H1 (cell line): ENCODE measurements around the gene MRPL52. TPM values are rescaled to one million over a fixed set of nuclear protein-coding genes. Genes with fewer than 3 reads are reported as not detected.
A peak's percentile ranks its signal among the peaks of the same experiment; 100 is the strongest.

Source experiments
- CTCF ChIA-PET: fragments of 300-600 bp; sonication (Branson Sonifier 250); formaldehyde crosslinking; loops from one replicate; lab custom pipeline; 2021; ENCODE audit not compliant: partially characterized antibody; lab: Charles Lee
- POLR2A ChIA-PET: fragments of 300-600 bp; sonication (Branson Sonifier 250); formaldehyde crosslinking; loops from one replicate; lab custom pipeline; 2021; ENCODE audit warnings: inconsistent platforms; ENCODE audit not compliant: partially characterized antibody; lab: Charles Lee
- DNase-seq, 2 experiments: peaks; one replicate each; pipeline versions ENCODE4 v3.0.0 to v3.0.0-alpha.2; 2010 to 2022; ENCODE audit warnings: low spot score in 2 of 2, low read depth in 1 of 2, mixed read lengths in 1 of 2
- FAIRE-seq: peaks from 2 replicates; lab custom pipeline; 2011; peaks lifted over from hg19 to GRCh38; lab: Jason Lieb, UNC
- H2AFZ ChIP-seq: 2 replicates; pipeline ENCODE4 v1.8.1; 2012; ENCODE audit warnings: low read length, inconsistent platforms
- H2AK5ac ChIP-seq: 2 replicates; pipeline ENCODE4 v1.6.1; 2013; ENCODE audit warnings: low read depth, low read length
- H2BK120ac ChIP-seq: replicated peaks from 2 replicates; pipeline ENCODE3; 2013; ENCODE audit warnings: low read depth, low read length, inconsistent platforms
- H2BK12ac ChIP-seq: 2 replicates; pipeline ENCODE4 v1.6.1; 2013; ENCODE audit warnings: low read depth, low read length
- H2BK15ac ChIP-seq: 2 replicates; pipeline ENCODE4 v1.6.1; 2013; ENCODE audit warnings: low read length
- H2BK20ac ChIP-seq: 2 replicates; pipeline ENCODE4 v1.6.1; 2013; ENCODE audit warnings: low read length
- H2BK5ac ChIP-seq: 2 replicates; pipeline ENCODE4 v1.6.1; 2013; ENCODE audit warnings: low read depth, low read length
- H3K14ac ChIP-seq: 2 replicates; pipeline ENCODE4 v1.6.1; 2013; ENCODE audit warnings: inconsistent platforms; ENCODE audit not compliant: insufficient read length
- H3K18ac ChIP-seq: 2 replicates; pipeline ENCODE4 v1.6.1; 2013; ENCODE audit warnings: low read length; ENCODE audit errors: extremely low read depth
- H3K23ac ChIP-seq: 2 replicates; pipeline ENCODE4 v1.6.1; 2013; ENCODE audit warnings: inconsistent platforms; ENCODE audit not compliant: insufficient read length
- H3K23me2 ChIP-seq: 2 replicates; pipeline ENCODE4 v1.6.1; 2013; ENCODE audit warnings: low read depth, low read length
- H3K27ac ChIP-seq: 2 replicates; pipeline ENCODE4 v1.6.1; 2011; ENCODE audit warnings: low read depth, low read length, inconsistent platforms
- H3K27me3 ChIP-seq, 4 experiments: replicated peaks in 1 of 4; 1 replicate in 1 of 4; 2 replicates in 3 of 4; pipeline versions ENCODE4 v1.6.1 to v1.8.1; 2011 to 2013; ENCODE audit warnings: low read length in 3 of 4, mild to moderate bottlenecking in 3 of 4, inconsistent platforms in 2 of 4, mixed read lengths in 2 of 4, moderate library complexity in 1 of 4; ENCODE audit not compliant: control insufficient read depth in 3 of 4, insufficient read depth in 3 of 4; ENCODE audit errors: extremely low read depth in 1 of 4
- H3K36me3 ChIP-seq, 4 experiments: 2 replicates each; pipeline versions ENCODE4 v1.6.1 to v1.8.1; 2011 to 2013; ENCODE audit warnings: mild to moderate bottlenecking in 4 of 4, low read length in 3 of 4, moderate library complexity in 2 of 4, control low read depth in 1 of 4, inconsistent platforms in 1 of 4; ENCODE audit not compliant: insufficient read depth in 4 of 4, control insufficient read depth in 2 of 4
- H3K4ac ChIP-seq: replicated peaks from 2 replicates; pipeline ENCODE3; 2013; ENCODE audit warnings: low read length, low read depth, mixed read lengths, inconsistent platforms; ENCODE audit not compliant: insufficient read length
- H3K4me1 ChIP-seq, 4 experiments: replicated peaks in 1 of 4; 1 replicate in 1 of 4; 2 replicates in 3 of 4; pipeline versions ENCODE4 v1.6.1 to v1.8.1; 2011 to 2013; ENCODE audit warnings: low read length in 3 of 4, inconsistent platforms in 2 of 4, mixed read lengths in 1 of 4; ENCODE audit not compliant: insufficient read depth in 4 of 4, control insufficient read depth in 3 of 4
- H3K4me2 ChIP-seq, 2 experiments: 2 replicates each; pipeline versions ENCODE4 v1.6.1 to v1.8.1; 2011 to 2013; ENCODE audit warnings: low read depth in 2 of 2, low read length in 2 of 2, control low read depth in 1 of 2, inconsistent platforms in 1 of 2, mild to moderate bottlenecking in 1 of 2; ENCODE audit not compliant: insufficient read depth in 1 of 2
- H3K4me3 ChIP-seq, 4 experiments: fragments of 200-600, 300-600 bp in 1 of 4; sonication (generic), shearing (Covaris generic), sonication (Bioruptor Twin) in 1 of 4; 2 replicates each; pipeline versions ENCODE4 v1.5.1 to v1.8.1; 2011 to 2016; ENCODE audit warnings: low read length in 4 of 4, low read depth in 3 of 4, control low read depth in 2 of 4, inconsistent platforms in 2 of 4, mild to moderate bottlenecking in 2 of 4, mixed read lengths in 1 of 4, moderate library complexity in 1 of 4; ENCODE audit not compliant: insufficient read depth in 2 of 4; ENCODE audit errors: extremely low read depth in 1 of 4
- H3K56ac ChIP-seq: replicated peaks from 2 replicates; pipeline ENCODE3; 2013; ENCODE audit warnings: low read depth, mild to moderate bottlenecking, mixed read lengths, low read length, inconsistent platforms; ENCODE audit not compliant: insufficient read length
- H3K79me1 ChIP-seq: 2 replicates; pipeline ENCODE4 v1.6.1; 2013; ENCODE audit warnings: low read depth, low read length, control low read depth
- H3K79me2 ChIP-seq, 2 experiments: 2 replicates each; pipeline versions ENCODE4 v1.6.1 to v1.8.1; 2012 to 2013; ENCODE audit warnings: low read length in 2 of 2, mild to moderate bottlenecking in 2 of 2, inconsistent platforms in 1 of 2; ENCODE audit not compliant: insufficient read depth in 2 of 2, control insufficient read depth in 1 of 2
- H3K9ac ChIP-seq, 4 experiments: replicated peaks in 1 of 4; 1 replicate in 1 of 4; 2 replicates in 3 of 4; pipeline versions ENCODE4 v1.6.1 to v1.8.1; 2011 to 2013; ENCODE audit warnings: low read depth in 3 of 4, low read length in 3 of 4, control low read depth in 2 of 4, mild to moderate bottlenecking in 2 of 4, moderate library complexity in 2 of 4, inconsistent platforms in 1 of 4; ENCODE audit errors: extremely low read depth in 1 of 4
- H3K9me3 ChIP-seq, 2 experiments: 2 replicates each; pipeline versions ENCODE4 v1.6.1 to v1.8.1; 2012 to 2013; ENCODE audit warnings: mild to moderate bottlenecking in 2 of 2, moderate library complexity in 2 of 2, control low read depth in 1 of 2, inconsistent platforms in 1 of 2, low read depth in 1 of 2, low read length in 1 of 2, mixed read lengths in 1 of 2; ENCODE audit not compliant: insufficient read depth in 2 of 2
- H4K20me1 ChIP-seq, 2 experiments: replicated peaks in 1 of 2; 2 replicates each; pipeline versions ENCODE3 to v1.8.1; 2011 to 2013; ENCODE audit warnings: inconsistent platforms in 2 of 2, low read length in 2 of 2, mild to moderate bottlenecking in 1 of 2; ENCODE audit not compliant: insufficient read depth in 2 of 2, control insufficient read depth in 1 of 2
- H4K5ac ChIP-seq: 2 replicates; pipeline ENCODE4 v1.6.1; 2013; ENCODE audit warnings: low read length, low read depth, mixed read lengths, inconsistent platforms; ENCODE audit not compliant: insufficient read length
- H4K8ac ChIP-seq: 2 replicates; pipeline ENCODE4 v1.8.0; 2013; ENCODE audit warnings: mild to moderate bottlenecking, moderate library complexity, low read length, inconsistent platforms; ENCODE audit not compliant: insufficient read depth; ENCODE audit errors: extremely low read depth
- H4K91ac ChIP-seq: replicated peaks from 2 replicates; pipeline ENCODE3; 2013; ENCODE audit warnings: low read length, mixed read lengths, inconsistent platforms; ENCODE audit not compliant: insufficient read length
- CHD1 ChIP-seq: IDR thresholded peaks from 2 replicates; pipeline ENCODE4 v1.6.1; 2012; ENCODE audit warnings: low read depth, low read length, improper control_type of control experiment
- GTF2F1 ChIP-seq: IDR thresholded peaks from 2 replicates; pipeline ENCODE4 v1.6.1; 2012; ENCODE audit warnings: low read depth, low read length, improper control_type of control experiment, borderline replicate concordance
- HDAC2 ChIP-seq, 2 experiments: fragments of 300-600 bp in 1 of 2; sonication (generic) in 1 of 2; IDR thresholded peaks; 2 replicates each; pipeline ENCODE4 v1.6.1; 2011 to 2012; ENCODE audit warnings: low read depth in 2 of 2, low read length in 2 of 2, mild to moderate bottlenecking in 2 of 2, moderate library complexity in 2 of 2, borderline replicate concordance in 1 of 2, inconsistent platforms in 1 of 2
- JUND ChIP-seq: IDR thresholded peaks from 2 replicates; pipeline ENCODE4 v1.6.1; 2011; ENCODE audit warnings: mild to moderate bottlenecking, improper control_type of control experiment, low read length
- NANOG ChIP-seq: IDR thresholded peaks from 2 replicates; pipeline ENCODE4 v1.6.1; 2011; ENCODE audit warnings: low read length, low read depth, mild to moderate bottlenecking, inconsistent platforms; ENCODE audit not compliant: insufficient read depth, poor library complexity, severe bottlenecking
- NRF1 ChIP-seq: IDR thresholded peaks from 2 replicates; pipeline ENCODE4 v1.6.1; 2011; ENCODE audit warnings: mild to moderate bottlenecking, low read depth, low read length, improper control_type of control experiment
- SUZ12 ChIP-seq: fragments of 200-600 bp; sonication (generic); IDR thresholded peaks from 2 replicates; pipeline ENCODE4 v1.6.1; 2012; ENCODE audit warnings: mild to moderate bottlenecking, inconsistent platforms, low read length, moderate library complexity, mixed read lengths
- TCF12 ChIP-seq: IDR thresholded peaks from 2 replicates; pipeline ENCODE4 v1.6.1; 2011; ENCODE audit warnings: low read depth, mild to moderate bottlenecking, low read length
- WGBS, 2 experiments: shearing (Covaris generic) in 1 of 2; methylation state at CpG; one replicate each; pipeline versions ENCODE4 v1.1.6 to v1.1.7; 2013 to 2015; ENCODE audit warnings: low lambda C conversion rate in 2 of 2, mixed read lengths in 2 of 2, inconsistent platforms in 1 of 2, low coverage in 1 of 2, missing lambda C conversion rate in 1 of 2; ENCODE audit not compliant: insufficient replicate concordance in 2 of 2, insufficient coverage in 1 of 2, insufficient read length in 1 of 2; ENCODE audit errors: extremely low coverage in 1 of 2, missing lambda C conversion rate in 1 of 2; 5-methylcytosine and 5-hydroxymethylcytosine counted together
- polyA plus RNA-seq, 7 experiments: library from polyadenylated mRNA; depleted of rRNA in 3 of 7; stranded (reverse) in 5 of 7; unstranded in 2 of 7; fragments of >200 nt in 5 of 7; fragments of 200-250 nt in 2 of 7; gene quantifications; 1 replicate in 5 of 7; 2 replicates in 1 of 7; 4 replicates in 1 of 7; pipeline versions ENCODE4 v1.2.1 to v1.2.3, GENCODE V29; 2011 to 2013; ENCODE audit warnings: missing spikeins in 2 of 7, mixed read lengths in 2 of 7
- total RNA-seq: library from RNA; stranded (reverse); fragmentation: NEBNext Ultra II Directional; extraction: Animal tissue kit (Norgen Biotek cat#: 25700); gene quantifications from 2 replicates; pipeline ENCODE4 v1.2.1, GENCODE V29; 2021

Gene MRPL52
- total and polyA plus RNA-seq, 2 of the 8 experiments (the other 6 are each of a cell fraction or from before 2014, with no cell fraction given): 70.5 to 176 TPM

DNA sequence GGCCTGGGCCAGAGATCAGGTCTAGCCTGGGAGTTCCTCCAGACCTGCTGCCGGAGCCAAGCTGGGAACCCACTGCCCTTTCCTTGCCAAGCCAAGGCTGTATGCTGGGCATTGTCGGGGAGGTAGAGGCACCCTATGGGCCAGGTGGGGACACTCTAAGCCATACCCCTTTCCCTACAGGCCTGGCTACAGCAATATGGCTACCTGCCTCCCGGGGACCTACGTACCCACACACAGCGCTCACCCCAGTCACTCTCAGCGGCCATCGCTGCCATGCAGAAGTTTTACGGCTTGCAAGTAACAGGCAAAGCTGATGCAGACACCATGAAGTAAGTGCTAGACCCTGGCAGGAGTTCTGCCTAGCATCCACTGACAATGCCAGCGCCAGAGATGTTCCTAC, 11.6 kb downstream of the MRPL52 start:
- H2BK20ac ChIP-seq: no peak overlapping the region
- no peaks in the 10 kb centered on the region for H4K20me1 ChIP-seq
- ChIA-PET POLR2A (interaction anchor here (0.8 to 16.3 kb wide), 4 partner anchors 8 to 56 kb away, joined by 3 to 203 read pairs (median 4); no protein-coding TSS in a partner anchor), CTCF (interaction anchor here (0.6 to 56.0 kb wide), 8 partner anchors 18 to 271 kb away, joined by 3 to 1562 read pairs (median 4); partner anchors contain the start of genes LRP10, MMP14, MRPL52 and OXA1L)
- H3K9ac ChIP-seq: no peak overlapping the region; a peak in 1 of 7 replicates
- peaks cover 12% of the 10 kb centered on the region; the same call in 1 of the 2 replicates for H3K23me2 ChIP-seq
- peaks cover 0 to 25% of the 10 kb centered on the region in 2 experiments; a peak in 1 of 4 replicates for H3K79me2 ChIP-seq
- no peak overlapping the region for H3K23ac ChIP-seq
- H3K4me1 ChIP-seq: peaks cover 8 to 15% (median 11%) of the 10 kb centered on the region in 4 experiments
- H2BK120ac ChIP-seq: no peak overlapping the region
- H3K27me3 ChIP-seq: no peaks in the 10 kb centered on the region
- H3K4me3 ChIP-seq: no peak overlapping the region
- DNase-seq: no peak
- H3K9me3 ChIP-seq: no peaks in the 10 kb centered on the region
- 95% methylated on average over 9 of the region's 9 CpGs; no CpG with 5 or more reads in 1 of the 2 experiments for WGBS, 2 experiments
- no peak overlapping the region for H2BK15ac ChIP-seq
- no peak overlapping the region for H2BK12ac ChIP-seq
- peaks cover 8% of the 10 kb centered on the region for H3K79me1 ChIP-seq
- H2BK5ac ChIP-seq: peak overlapping the region; percentile 52; the same call in 1 of the 2 replicates
- FAIRE-seq: no peak
- no peak overlapping the region for H4K91ac ChIP-seq
- H3K36me3 ChIP-seq: peaks cover 7 to 41% (median 32%) of the 10 kb centered on the region in 4 experiments; a peak in 7 of 8 replicates
- H4K8ac ChIP-seq: no peak overlapping the region
- H2AFZ ChIP-seq: no peak overlapping the region
- no peak overlapping the region for H3K14ac ChIP-seq
- H3K4me2 ChIP-seq: no peak overlapping the region
- no peak overlapping the region for H3K27ac ChIP-seq
- no peak overlapping the region for H2AK5ac ChIP-seq
- no peak overlapping the region for H3K56ac ChIP-seq
- H3K4ac ChIP-seq: no peak overlapping the region
- H3K18ac ChIP-seq: no peak overlapping the region
- H4K5ac ChIP-seq: no peak overlapping the region
- TF ChIP-seq SUZ12 (no peak), NANOG (no peak), NRF1 (no peak), TCF12 (no peak), CHD1 (no peak), HDAC2 (IDR thresholded peaks at IDR 0.05; ENCODE audit: borderline replicate concordance in 1 of 2, low read depth in 2 of 2, low read length in 2 of 2) (no peak), JUND (no peak), GTF2F1 (no peak)
